ENCODE data around the gene THADA. TPM values are rescaled to one million over a fixed set of nuclear protein-coding genes. Genes with fewer than 3 reads are reported as not detected.

THADA gene
- total RNA-seq, 2 experiments from 2014 or later = 31.2 to 32.3 TPM

DNA sequence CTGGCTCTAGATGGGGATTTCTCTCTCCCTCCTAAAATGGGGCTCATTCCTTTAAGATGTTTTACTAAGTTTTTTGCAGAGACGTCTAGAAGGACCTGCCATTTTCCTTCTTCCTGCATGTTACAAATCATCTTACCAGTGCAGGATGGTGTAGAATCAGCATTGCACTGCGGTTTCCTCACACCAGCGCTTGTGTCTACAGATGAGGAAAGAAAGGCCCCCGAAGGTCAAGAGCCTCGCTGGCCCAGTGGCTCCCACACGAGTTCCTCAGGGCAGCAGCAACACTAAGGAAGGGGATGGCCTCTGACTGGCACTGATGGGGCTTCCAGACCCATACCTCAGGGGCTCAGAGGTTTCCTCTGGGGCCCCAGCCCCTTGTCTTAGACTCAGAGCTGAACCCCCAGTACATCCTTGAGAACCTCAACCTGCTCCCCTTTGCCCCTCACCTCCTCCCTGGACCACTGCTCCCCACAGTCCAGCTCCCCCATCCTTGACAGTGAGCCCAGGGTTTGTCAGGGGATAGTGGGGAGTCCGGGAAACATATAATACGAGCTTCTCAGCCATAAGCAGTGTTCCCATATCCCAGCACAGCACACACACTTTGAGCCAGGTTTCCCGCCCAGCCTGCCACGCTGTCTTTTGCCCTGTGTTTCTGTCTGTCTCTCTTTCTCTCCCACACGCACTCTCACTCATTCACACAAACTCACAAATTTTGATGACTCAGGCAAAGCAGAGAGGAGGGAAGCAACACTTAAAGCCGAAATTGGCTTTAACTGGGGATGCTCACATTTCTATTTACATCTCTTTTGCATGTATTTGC, 398.9 kb downstream of the THADA start:
- Histone ChIP-seq H3K4me2 (ENCODE audit: low read length) (peak overlapping the region; percentile 24), H3K27ac (ENCODE audit: low read depth, low read length, poor library complexity, severe bottlenecking) (no peak overlapping the region), H3K4me3 (ENCODE audit: low read depth, low read length, poor library complexity, severe bottlenecking) (no peak overlapping the region), H2AFZ (ENCODE audit: low read length) (no peak overlapping the region), H3K4me1 (ENCODE audit: insufficient read depth, low read length, poor library complexity, severe bottlenecking) (peaks cover 52% of the 10 kb centered on the region), H3K9me2 (ENCODE audit: insufficient read depth, low read length) (no peaks in the 10 kb centered on the region), H4K20me1 (ENCODE audit: insufficient read depth, low read length) (no peaks in the 10 kb centered on the region), H3K79me2 (ENCODE audit: insufficient read depth, low read depth, low read length) (no peaks in the 10 kb centered on the region), H3K36me3 (ENCODE audit: insufficient read depth, low read length) (no peaks in the 10 kb centered on the region), H3K9me3 (ENCODE audit: low read length) (no peaks in the 10 kb centered on the region)
- BruUV-seq (replicated peaks) = no TSS peak
- TF ChIP-seq, protein P1, sequence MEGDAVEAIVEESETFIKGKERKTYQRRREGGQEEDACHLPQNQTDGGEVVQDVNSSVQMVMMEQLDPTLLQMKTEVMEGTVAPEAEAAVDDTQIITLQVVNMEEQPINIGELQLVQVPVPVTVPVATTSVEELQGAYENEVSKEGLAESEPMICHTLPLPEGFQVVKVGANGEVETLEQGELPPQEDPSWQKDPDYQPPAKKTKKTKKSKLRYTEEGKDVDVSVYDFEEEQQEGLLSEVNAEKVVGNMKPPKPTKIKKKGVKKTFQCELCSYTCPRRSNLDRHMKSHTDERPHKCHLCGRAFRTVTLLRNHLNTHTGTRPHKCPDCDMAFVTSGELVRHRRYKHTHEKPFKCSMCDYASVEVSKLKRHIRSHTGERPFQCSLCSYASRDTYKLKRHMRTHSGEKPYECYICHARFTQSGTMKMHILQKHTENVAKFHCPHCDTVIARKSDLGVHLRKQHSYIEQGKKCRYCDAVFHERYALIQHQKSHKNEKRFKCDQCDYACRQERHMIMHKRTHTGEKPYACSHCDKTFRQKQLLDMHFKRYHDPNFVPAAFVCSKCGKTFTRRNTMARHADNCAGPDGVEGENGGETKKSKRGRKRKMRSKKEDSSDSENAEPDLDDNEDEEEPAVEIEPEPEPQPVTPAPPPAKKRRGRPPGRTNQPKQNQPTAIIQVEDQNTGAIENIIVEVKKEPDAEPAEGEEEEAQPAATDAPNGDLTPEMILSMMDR (conservative IDR thresholded peaks at IDR 0.05; ENCODE audit: low read length) = no peak
- no peak for TF ChIP-seq EZH2phosphoT487 (IDR thresholded peaks at IDR 0.05; ENCODE audit: borderline replicate concordance, low read depth, low read length)
- CTCF ChIA-PET (ENCODE audit: unreplicated experiment) = no interaction called here
- DNase-seq (ENCODE audit: low spot score) = no peak
- POLR2A ChIA-PET = interaction anchor here (1.2 kb wide), 1 partner anchor 19 kb away, joined by 3 read pairs; no protein-coding TSS in a partner anchor
- intact Hi-C loops (cut with micrococcal nuclease; ENCODE audit: unreplicated experiment) = no loop called here

DNA sequence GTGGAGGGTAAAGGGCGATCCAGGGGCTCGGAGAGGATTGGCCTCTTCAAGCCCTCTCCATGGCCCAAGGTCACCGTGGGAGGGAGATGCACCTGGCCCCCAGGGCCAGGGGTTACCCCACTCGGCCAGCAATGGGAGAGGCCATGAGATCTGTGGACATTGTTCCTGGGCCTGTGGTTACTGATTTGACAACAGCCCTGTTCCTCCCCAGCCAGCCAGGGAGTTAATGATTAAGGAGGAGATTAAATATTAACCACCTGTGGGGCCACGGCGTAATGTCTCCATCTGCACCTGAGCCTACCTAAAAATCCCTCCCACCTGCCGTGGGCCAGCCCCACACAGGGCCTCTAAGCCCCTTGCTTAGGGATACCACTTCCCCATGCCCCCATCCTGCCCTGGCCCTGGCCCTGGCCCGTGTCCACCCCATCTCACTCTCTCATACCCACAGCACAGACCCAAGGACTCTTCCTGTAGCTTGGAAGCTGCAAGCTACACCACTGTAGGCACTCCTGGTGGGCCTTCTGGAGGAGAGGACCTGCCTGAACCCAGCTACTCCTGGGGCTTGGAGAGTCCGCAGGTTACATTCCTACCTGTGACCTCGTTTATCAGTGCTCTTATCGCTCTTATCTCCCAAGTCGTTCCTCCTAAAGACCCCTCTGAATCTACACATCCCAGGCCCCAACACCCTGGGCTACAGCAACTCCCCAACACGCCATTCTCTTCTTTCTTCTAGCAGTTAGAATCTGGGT, 401.5 kb downstream of the THADA start:
- TF ChIP-seq, protein P1 (conservative IDR thresholded peaks at IDR 0.05; ENCODE audit: low read length) = no peak
- TF ChIP-seq EZH2phosphoT487 (IDR thresholded peaks at IDR 0.05; ENCODE audit: borderline replicate concordance, low read depth, low read length) = no peak
- H3K4me3 ChIP-seq (ENCODE audit: low read depth, low read length, poor library complexity, severe bottlenecking) = peak overlapping the region; percentile 33
- H3K36me3 ChIP-seq (ENCODE audit: insufficient read depth, low read length) = no peaks in the 10 kb centered on the region
- peak overlapping the region; percentile 71 for H3K27ac ChIP-seq (ENCODE audit: low read depth, low read length, poor library complexity, severe bottlenecking)
- ChIA-PET CTCF (ENCODE audit: unreplicated experiment) (interaction anchor here (1.5 kb wide), 1 partner anchor 19 kb away, joined by 3 read pairs; no protein-coding TSS in a partner anchor), POLR2A (interaction anchor here (0.5 to 2.1 kb wide), 10 partner anchors 8 to 91 kb away, joined by 3 to 10 read pairs (median 4); partner anchors contain the start of gene ZFP36L2)
- no peaks in the 10 kb centered on the region for H3K9me2 ChIP-seq (ENCODE audit: insufficient read depth, low read length)
- BruUV-seq (replicated peaks) = no TSS peak
- H2AFZ ChIP-seq (ENCODE audit: low read length) = peak overlapping the region; percentile 81
- no peaks in the 10 kb centered on the region for H3K79me2 ChIP-seq (ENCODE audit: insufficient read depth, low read depth, low read length)
- H3K9me3 ChIP-seq (ENCODE audit: low read length) = no peaks in the 10 kb centered on the region
- no peaks in the 10 kb centered on the region for H4K20me1 ChIP-seq (ENCODE audit: insufficient read depth, low read length)
- peaks cover 48% of the 10 kb centered on the region for H3K4me1 ChIP-seq (ENCODE audit: insufficient read depth, low read length, poor library complexity, severe bottlenecking)
- H3K4me2 ChIP-seq (ENCODE audit: low read length) = peak overlapping the region; percentile 62
- no peak for DNase-seq (ENCODE audit: low spot score)
- intact Hi-C loops (cut with micrococcal nuclease; ENCODE audit: unreplicated experiment) = loop anchor here (2.0 kb wide), 1 partner anchor 63 kb away; no protein-coding TSS in a partner anchor

Measured in OCI-LY7 (cell line).